ENCODE measurements around the gene TSHZ3.

DNA sequence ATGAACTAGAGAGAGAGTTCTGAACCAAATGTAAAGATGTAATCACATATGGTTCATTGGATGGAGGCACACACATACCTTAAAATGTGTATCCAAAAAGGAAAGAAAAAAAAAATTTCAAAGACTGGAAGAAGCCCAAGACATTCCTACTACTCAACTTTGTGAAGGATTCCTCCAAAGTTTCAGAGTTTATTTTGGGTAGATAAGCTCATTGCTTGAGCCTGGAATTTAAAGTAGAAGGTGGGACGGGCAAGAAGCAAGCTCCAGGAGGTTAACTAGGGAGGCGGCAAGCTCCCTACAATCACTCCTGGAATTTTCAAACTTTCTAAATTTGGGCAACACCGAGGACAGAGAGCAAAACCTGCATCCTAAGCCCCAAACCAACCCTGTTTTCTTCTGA, 1.9 kb downstream of the TSHZ3 start:
- TF ChIP-seq, protein P1, sequence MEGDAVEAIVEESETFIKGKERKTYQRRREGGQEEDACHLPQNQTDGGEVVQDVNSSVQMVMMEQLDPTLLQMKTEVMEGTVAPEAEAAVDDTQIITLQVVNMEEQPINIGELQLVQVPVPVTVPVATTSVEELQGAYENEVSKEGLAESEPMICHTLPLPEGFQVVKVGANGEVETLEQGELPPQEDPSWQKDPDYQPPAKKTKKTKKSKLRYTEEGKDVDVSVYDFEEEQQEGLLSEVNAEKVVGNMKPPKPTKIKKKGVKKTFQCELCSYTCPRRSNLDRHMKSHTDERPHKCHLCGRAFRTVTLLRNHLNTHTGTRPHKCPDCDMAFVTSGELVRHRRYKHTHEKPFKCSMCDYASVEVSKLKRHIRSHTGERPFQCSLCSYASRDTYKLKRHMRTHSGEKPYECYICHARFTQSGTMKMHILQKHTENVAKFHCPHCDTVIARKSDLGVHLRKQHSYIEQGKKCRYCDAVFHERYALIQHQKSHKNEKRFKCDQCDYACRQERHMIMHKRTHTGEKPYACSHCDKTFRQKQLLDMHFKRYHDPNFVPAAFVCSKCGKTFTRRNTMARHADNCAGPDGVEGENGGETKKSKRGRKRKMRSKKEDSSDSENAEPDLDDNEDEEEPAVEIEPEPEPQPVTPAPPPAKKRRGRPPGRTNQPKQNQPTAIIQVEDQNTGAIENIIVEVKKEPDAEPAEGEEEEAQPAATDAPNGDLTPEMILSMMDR (IDR thresholded peaks at IDR 0.05), result no peak
- TF ChIP-seq POLR2A (IDR thresholded peaks at IDR 0.05), result no peak
- no peak for TF ChIP-seq EP300 (IDR thresholded peaks at IDR 0.05)

Data from sigmoid colon (tissue), 4 donors.